HuH-7 (cell line): Measurements from ENCODE around the gene OLA1.
A peak's percentile ranks its signal among the peaks of the same experiment; 100 is the strongest.

Source experiments
- DNase-seq: peaks from one replicate; pipeline ENCODE4 v3.0.0; 2011; ENCODE audit warnings: low spot score

The OLA1 gene

DNA sequence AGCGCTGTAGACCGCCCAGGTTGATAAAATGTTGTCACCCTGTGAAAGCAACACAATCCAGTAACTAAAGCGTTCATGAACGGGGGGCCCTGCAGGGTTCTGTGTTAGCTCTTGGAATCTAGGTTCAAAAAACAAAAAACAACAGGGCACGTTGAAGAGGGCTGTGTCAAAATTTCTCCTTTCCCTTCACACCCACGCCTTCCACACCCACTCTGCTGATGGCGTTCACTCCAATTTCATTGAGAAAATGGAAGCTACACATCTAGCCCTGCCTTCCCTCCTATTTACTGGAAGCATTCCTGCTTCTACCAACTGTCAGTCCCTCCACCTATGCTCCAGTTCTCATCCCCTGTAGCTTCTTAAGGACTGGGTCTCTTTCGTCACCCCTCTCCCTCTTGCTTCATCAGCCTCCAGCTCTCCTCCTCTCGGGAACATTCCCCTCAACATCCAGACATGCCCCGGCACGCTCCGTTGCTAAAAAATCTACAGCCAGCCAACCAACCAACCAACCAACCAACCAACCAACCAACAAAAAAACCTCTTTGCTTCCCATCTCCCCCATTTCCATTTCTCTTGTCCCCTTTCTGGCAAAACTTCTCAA is 184.7 kb downstream of the OLA1 start:
- DNase-seq: no peak

DNA sequence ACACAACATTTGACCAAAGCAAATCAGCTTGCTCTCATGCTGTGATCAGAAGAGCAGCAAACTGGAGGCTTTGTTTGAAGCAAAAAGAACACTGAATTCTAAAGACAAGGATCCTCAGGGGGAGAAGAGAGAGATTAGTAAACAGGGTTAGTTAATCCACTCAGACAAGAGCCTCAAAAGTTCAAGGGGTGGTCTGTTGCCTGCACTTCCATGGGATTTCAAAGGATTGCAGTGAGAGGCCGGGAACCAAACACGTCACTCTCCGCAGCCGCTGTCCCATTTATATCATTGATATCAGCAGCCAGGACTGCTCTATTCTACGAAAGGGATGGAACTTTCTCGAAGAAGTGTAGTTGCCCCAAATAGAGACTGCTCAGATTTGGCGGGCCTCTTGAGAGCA is 185.4 kb downstream of the OLA1 start:
- no peak for DNase-seq

DNA sequence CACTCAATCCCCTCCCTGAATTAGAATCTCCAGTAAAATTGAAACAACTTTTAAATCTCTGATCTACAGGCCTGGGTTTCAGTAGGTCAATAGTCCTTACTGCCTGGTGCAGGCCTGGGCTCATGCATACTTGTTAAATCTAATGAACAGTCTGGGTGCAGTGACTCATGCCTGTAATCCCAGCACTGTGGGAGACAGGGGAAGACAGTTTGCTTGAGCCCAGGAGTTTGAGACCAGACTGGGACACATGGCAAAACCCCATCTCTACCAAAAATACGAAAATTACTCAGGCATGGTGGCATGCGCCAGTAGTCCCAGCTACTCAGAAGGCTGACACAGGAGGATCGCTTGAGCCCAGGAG is 188.5 kb downstream of the OLA1 start:
- no peak for DNase-seq

DNA sequence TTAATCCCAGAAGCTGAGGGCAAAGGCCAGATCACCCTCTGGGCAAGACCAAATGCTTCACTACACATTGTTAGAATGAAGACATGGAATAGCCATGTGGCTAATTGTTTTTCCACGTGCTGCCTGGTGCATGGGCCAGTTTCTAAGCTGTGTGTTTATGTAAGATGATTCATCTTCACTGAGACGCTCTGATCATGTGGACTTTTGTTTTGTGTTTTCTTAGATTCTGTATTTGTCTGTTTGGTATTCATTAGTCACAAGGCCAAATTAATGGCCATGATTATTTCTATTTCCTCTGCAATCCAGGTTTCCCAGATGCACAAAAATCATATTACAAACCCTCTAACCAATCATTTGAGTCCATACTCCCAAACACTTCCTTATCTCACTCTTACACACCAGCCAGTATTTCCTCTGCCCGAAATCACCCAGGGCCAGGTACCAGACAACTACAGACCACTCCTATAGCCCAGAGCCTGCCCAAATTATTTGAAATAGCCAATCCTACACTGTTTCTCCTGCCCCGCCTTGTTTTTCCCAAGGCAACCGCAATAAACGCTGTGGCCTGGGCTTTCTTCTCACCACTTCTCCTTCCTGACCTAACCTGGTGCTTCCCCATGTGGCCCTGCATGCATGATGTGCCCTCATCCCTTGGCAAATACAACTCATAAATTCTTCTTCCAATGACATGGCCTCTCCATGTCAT is 189.0 kb downstream of the OLA1 start:
- no peak for DNase-seq

DNA sequence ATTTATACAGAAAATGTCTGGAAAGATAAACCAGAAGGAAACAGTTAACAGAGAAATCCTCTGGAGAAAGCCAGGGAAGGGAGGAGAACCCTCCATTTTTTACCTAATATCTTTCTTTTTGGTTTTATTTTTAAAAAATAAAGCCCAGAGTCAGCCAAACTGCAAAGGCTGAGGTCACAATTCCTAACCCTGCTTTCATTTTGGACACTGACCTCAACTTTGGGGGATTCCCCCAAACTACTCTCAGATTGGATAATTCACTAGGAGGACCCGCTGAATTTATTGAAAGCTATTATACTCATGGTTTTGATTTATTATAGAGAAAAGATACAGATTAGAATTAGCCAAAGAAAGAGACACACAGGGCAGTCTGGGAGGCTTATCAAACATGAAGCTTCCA is 189.9 kb downstream of the OLA1 start:
- DNase-seq: no peak

DNA sequence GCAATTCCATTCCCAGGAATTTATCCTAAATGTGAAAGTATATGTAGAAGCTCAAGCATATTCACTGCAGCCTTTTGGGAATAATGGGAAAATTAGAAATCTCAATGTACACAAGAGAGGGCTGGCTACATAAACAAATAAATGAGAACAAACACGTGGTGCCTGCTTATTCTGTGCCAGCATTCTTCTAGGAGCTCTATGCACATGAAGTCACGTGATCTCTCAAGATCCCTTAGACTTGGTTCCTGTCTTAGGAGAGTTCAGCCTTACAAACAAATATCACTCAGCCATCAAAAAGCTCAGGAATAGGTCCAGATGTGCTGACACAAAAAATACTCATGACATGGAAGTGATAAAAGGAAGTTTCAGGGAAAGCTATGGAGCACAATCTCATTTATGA is 190.3 kb downstream of the OLA1 start:
- DNase-seq: no peak

DNA sequence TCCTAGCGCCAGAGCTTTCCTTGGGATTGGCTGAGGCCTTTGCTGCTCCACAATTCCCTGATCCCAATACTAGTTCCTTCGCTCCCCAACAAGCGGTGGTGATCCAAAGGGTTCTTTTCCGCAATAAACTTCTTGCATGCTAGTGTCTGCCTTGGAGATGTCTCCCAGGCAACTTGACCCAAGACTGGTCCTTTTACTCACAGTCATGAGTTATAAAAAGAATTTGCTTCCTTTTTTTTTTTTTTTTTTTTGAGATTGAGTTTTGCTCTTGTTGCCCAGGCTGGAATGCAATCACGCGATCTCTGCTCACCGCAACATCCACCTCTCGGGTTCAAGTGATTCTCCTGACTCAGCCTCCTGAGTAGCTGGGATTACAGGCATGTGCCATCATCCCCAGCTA is 193.4 kb downstream of the OLA1 start:
- no peak for DNase-seq

DNA sequence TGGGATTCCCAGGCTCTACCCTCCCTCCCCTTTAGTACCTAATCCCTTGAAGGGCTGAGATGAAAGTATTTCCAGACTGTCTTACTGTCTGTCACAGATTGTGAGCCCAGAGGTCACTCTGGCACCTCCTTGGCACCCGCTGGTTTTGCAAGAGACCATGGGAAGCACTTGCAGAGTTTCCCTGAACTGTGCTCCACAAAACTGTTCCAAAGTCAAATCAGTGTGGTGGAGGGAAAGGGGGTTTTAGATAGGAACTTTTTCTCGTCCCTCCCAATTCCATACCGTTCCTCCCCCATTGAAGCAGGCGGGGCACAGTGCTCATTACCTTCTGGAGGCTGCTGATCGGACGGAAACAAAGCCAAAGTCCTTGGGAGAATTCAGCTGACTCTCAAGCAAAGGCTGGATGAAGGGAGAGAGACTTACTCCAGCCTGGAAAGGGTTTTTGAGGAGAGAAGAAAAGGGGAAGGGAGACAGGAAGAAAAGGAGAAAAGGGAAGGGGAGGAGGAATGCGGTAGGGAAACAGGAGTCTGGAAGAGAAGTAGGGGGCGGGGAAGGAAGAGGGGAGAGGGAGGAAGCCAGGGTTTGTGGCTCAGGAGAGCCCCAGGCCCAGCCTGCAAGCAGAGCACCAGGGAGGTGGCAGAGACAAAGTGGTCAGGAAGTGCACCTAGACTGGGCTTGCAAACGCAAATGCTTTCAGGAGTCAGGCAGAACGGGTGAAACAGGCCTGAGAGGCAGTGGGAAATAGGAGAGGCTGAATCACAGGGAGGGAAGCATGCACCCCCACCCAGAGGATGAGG is 194.8 kb downstream of the OLA1 start:
- no peak for DNase-seq

DNA sequence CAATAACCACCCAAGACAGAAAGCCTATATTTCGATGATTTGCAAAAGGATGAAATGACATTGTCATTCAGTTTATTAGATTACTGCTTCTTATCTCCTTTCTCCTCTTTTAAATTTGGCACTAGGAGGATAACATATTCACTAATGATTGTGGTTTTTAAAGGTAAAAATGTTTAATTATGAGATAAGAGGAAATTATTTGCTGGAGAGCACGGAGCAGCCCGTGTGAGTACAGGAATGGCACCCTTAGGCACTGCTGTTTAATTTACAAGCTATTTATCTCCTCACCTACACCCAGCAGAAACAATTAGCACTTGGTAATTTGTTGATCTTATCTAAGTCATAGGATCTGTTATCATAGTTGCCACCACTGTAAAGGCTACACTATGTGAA is 195.8 kb downstream of the OLA1 start:
- DNase-seq: no peak

DNA sequence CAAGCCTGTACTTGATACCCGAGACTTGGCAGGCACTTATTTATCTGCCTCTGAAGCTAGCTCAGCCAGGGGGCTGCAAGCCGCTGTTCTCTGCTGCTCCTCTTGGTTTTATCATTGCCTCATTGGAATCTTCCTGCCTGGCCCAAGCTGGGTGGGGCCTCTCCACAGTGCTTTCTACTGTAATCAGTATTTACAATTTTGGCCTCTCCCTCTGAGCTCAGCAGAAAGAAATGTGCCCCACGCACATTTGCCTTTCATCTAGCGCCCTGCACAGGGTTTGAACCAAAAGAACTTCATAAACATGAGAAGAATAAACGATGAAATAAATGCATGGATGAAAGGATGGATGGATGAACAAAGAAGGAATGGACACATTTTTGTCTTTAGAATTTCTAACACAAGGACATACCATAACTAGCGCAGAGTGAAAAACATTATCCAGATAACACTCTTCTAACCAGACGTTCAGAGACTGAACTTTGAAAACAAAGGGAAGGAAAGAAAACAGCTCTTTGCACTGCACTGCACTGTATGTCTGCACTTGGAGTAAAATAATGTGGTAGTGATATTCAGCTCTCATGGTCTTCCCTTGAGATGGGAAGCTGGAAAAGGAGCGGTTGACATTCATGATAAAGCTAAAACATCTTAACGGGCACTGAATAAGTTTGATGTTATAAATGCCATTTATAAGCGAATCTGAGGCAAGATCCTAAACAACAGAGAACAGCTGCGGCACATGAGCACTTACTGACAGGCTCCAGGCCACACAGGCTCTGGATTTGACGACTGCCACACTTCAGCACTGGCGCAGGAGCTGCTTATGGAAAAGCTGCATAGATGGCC is 196.4 kb downstream of the OLA1 start:
- peak; percentile 86 for DNase-seq

DNA sequence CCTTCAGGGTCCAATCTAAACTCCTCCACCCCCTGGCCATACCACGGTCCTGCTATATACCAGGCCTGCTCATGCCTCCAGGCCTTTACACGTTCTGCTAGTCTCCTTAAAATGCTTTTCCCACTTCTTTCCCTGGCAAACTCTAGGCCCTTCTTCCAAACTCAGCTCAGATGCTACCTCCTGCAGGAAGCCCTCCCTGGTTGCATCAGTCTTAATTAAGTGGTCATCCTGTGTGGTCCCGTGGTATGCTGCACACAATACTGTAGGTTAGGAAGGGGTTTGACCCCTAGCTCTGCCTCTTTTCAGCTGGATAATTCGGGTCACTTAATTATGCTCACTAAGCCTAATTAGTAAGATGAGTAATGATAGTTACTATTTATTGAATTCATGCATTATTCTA is 197.3 kb downstream of the OLA1 start:
- DNase-seq: no peak

DNA sequence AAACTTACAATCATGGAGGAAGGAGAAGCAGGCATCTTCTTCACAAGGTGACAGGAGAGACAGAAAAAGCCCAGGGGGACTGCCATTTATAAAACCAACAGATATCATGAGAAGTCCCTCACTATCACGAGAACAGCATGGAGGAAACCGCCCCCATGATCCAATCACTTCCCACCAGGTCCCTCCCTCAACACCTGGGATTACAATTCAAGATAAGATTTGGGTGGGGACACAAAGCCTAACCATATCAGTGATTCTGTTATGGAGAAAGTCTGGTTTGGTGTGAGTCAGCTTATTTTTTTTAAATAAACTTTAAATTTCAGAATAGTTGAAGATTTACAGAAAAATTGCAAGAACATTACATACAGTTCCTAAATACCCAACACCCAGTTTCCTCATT is 198.4 kb downstream of the OLA1 start:
- no peak for DNase-seq

DNA sequence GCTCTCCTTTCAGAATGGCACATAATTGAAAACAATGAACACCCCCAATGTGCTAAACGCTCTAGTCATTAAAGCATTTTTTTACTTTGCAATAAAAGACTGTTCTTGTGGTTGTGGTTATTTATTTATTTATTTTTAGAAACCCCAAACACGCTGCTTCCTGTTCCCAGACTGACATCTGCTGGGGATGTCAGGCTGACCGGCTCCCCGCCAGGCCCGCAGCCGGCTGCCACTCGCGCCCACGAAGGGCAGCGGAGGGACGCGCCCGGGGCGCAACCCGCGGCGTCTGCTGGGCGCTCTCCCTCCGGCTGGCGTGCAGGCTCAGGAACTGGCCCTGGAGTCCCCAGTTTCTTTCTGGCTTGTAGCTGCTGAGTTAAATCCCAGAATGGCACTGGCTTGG is 200.1 kb downstream of the OLA1 start:
- DNase-seq: no peak

DNA sequence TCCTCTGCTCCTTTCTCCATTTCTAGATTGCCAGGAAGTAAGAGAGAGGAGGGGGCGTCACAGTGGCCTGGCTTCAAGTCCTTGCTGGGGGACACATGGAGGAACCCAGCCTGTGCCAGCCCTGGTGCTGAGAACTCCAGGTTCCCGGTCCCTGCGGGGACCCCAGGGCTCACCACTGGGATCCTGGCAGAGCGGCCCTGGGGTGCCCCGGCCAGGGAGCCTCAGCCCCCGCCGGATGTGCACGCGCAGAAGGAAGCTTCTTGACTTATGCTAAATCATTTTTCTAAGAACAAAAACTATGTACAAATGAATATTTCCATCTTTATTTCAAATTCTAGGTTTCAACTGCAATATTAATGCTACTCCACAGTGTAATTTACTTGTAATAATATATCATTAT is 200.6 kb downstream of the OLA1 start:
- no peak for DNase-seq

DNA sequence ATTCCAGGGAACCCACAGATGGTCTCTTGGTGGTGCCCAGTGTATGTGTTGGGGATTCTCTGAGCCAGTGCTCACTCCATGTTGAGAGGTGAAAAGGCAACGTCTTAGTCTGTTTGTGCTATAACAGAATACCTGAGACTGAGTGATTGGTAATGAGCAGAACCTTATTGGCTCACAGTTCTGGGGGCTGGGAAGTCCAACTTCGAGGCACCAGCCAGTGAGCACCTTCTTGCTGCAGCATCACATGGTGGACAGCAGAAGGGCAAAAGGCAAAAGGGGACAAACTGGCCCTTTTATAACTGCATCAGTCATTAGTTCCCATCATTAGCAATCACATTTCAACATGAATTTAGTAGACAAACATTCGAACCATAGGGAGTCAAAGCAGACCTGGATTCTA is 202.2 kb downstream of the OLA1 start:
- no peak for DNase-seq

DNA sequence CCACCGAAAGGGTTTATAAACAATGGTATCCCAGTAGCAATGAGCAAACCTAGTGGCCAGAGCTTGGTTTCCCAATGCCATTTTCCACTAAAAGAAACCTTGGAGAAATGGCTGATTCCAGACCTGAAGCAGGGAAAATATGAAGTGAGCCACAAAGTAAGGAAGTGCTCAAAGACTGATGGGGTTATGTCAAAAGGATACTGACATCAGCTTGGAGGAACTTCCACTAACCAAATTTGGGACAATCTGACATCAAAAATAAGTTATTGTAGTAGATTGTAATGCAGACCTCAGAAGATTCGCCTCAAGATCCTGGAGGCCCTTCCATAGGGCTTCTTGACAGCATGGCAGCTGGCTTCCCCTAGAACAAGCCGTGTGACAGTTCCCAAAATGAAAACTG is 203.8 kb downstream of the OLA1 start:
- no peak for DNase-seq

DNA sequence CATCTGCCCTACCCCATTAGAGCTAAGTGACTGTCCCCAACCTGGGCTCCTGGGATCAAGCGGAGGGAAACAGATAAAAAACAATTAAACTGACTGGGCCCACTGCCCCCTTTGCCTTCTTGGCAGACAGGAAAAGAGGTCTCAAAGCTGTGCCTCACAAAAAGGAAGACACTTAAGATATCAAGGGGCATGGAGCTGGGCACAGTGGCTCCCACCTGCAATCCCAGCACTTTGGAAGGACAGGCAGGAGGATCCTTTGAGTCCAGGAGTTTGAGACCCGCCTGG is 208.0 kb downstream of the OLA1 start:
- no peak for DNase-seq

DNA sequence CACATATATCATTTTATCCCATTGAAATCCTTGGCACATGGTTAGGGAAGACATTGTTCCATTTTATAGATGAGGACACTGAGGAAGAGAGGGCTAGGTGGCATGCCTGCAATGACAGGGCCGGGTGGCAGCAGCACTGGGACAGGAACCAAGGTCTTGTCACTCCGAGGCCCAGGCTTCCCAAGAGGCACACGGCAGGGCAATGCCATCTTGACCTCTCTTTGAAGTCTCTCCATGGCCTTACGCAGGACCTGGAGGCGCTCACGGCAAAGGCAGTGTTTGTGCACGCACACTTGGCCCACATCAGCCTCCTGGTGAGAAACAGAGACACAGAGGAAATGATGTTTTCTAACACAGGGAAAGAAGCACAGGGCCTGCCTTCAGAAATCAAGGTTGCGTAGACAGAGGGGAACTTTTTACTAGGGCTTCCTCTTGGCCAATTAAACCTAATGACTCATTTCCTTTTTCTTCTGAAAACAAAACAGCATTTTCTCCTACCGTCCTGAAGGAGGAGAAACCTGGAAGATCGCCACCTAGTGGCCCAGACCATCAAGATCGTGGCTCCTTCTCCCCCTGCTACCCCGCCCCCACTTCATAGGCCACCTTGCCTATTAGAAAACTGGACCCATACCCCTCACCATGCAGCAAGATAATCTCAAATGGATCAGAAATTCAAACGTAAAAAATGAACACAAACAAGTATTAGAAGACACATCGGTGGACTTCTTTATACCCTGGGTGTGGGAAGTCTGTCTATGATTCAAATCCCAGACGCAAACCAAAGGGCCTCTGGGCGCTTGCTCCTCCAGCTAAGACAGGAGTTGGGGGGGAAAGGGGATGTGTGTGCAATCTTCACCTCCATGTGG is 208.5 kb downstream of the OLA1 start:
- peak; percentile 79 for DNase-seq

DNA sequence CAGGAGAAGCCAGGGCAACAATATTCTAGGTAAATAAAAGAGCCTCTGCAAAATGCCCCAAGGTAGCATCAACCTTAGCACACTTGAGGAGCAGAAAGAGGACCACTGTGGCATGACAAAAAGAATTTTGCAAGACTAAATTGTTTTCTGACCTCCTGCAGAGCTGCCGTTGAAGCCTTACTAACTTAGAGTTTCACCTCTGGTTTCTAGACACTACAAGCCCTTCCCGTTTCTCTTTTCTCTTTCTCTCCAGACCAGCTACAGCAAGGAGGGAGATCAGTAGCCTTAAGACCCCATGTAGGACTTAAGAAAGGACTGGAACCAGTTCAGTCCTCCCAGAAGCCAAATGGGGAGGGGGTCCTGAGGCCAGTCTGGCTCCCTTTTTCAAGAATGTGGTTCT is 209.9 kb downstream of the OLA1 start:
- no peak for DNase-seq

DNA sequence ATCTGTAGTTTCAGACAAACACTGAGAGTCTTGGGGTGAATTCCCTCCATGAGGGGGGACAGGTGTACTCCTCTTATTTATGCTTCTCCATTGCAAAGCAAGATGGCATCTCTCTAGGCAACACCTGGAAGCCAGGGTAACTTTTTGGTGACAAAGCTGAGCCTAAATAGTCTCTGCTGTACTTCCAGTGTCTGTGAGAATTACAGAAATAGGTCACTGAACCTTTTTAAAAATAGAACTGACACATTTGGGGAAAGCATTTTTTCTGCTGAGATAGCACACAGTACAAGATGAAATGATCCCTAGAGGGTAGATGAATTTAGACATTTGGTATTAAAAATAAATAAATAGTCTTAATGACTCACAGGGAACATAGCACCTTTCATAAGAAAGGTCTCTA is 211.5 kb downstream of the OLA1 start:
- DNase-seq: no peak

DNA sequence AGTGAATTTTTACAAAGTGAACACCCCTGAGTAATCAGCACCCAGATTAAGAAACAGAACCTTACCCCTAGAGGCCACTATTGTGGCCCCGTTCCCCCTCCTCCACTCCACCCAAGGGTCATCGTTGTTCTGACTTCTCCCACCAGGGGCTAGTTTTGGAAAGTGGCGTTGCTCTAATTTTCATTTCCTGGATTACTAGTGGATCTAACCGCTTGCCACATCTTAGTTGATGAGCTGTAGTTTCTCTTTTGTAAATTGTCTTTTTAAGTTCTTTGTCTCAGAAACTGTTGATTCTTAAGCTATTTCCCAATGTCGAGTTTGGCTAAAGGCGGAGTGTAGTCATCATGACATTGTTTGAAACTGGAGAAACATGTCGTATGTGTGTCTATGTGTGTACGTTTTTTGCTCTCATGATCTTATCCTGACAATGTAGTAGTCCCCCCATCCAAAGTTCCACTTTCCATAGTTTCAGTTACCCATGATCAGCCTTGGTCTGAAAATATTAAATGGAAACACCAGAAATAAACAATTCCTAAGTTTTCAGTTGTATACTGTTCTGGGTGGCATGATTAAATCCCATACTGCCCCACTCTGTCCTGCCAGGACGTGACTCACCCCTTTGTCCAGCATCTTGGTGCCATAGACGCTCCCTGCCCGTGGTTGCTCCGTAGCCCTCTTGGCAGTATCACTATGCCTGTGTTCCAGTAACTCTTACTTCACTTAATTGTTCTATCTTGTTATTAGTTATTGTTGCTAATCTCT is 212.2 kb downstream of the OLA1 start:
- no peak for DNase-seq
